ENCODE results near the gene MAS1.
"Not testable (repeated sequence)": the region's sequence is repeated elsewhere in the genome, so short reads cannot be mapped to it uniquely, and the experiment has no call there.

MAS1 gene

DNA sequence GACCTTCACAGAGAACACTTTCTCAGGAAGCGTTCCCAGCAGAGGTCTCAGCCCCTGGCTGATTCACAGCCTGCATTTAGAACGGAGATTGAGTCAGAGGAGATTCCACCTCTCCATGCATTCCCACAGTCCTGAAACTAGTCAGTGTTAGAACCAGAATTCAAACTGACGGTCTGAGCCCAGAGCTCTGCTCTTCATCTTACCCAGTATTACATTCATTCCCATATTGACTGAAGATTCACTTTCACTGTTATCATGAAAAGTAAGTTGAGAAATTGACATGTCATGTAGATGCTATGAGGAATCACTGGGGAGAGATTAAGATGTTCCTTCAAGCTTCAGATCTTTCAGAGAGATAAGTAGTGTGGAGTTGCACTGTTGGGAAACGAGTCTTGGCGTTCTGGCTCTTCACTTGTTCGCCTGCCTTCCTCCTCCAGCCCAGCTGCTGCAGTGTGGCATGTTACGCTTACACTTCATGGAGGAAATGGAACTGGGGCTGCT lies 28.3 kb downstream of the MAS1 start:
- no peak for FAIRE-seq

DNA sequence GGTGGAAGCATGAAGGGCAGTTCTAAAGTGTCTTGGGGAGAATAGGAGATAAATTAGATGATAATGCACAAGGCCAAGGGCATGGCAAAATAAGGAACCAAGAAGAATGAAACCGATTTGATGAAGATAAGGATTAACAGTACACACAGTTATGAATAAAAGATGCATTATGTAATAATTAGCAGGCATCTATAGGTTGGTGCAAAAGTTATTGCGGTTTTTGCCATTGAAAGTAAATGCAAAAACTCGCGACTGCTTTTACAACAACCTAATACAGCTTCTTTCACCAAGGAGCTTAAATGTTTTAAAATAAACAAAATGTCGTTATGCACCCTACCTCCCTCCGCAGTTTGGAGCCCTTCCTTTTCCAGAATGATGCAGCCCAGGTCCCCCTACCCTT lies 29.0 kb downstream of the MAS1 start:
- FAIRE-seq: no peak

DNA sequence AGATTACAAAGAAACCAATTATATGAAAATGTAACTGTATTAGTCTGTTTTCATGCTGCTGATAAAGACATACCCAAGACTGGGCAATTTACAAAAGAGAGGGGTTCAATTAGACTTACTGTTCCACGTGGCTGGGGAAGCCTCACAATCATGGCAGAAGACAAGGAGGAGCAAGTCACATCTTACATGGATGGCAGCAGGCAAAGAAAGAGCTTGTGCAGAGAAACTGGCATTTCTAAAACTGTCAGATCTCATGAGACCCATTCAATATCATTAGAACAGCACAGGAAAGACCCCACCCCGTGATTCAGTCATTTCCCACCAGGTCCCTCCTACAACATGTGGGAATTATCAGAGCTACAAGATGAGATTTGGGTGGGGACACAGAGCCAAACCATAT lies 33.4 kb downstream of the MAS1 start:
- not testable (repeated sequence) for FAIRE-seq

DNA sequence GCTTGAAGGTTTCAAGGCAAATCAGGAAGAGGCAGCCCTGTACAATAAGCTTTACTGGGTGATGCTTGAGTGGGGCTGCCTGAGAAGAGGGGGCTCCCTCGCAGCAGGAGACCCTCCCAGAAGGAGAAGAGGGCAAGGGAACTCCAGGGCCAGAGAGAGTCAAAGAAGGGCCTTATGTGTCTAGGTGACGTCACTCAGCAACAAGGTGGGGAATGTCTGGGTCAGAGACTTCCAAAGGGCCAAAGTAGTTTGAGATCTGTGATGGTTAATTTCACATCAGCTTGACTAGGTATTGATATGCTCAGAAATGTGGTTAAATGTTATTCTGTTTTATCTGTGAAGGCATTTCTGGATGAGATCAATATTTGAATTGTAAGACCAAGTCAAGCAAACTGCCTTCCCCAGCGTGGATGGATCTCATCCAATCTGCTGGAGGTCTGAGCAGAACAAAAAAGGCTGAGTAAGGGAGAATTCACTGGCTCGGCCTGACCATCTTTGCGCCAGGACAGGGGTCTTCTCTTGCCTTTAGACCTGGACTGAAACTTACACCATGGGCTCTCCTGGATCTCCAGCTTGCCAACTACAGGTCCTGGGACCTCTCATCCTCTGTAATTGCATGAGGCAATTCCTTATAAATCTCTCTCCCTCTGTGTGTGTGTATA lies 35.9 kb downstream of the MAS1 start:
- no peak for FAIRE-seq

DNA sequence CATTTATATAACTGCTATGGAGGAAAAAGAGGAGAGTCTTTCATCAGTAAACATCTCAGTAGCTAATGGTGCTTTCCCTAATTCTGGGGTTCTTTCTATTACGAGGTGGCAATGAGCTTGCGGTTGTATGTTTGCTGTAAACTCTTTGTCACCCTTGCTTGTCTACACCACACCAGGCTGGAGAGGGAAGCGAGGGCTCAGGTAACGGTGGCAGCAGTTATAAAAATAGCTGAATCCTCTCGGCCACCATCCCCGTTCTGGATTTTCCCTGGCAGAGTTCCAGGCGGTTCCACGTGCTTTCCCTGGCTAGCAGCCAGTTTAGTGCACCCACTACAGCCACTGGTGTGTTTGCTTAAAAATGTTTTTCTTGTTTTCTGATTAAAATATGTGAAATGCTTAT lies 39.0 kb downstream of the MAS1 start:
- no peak for FAIRE-seq

DNA sequence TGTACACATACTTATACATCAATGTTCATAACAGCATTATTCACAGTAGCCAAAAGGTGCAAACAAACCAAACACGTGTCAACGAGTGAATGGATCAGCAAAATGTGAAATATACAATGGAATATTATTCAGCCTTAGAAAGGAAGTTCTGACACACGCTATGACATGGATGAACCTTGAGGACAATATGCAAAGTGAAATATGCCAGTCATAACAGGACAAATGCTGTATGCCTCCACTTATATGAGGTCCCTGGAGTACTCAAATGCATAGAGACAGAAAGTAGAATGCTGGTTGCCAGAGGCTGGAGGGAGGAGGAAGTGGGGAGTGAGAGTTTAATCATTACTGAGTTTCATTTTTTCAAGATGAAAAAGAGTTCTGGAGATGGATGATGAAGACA lies 40.3 kb downstream of the MAS1 start:
- no peak for FAIRE-seq

DNA sequence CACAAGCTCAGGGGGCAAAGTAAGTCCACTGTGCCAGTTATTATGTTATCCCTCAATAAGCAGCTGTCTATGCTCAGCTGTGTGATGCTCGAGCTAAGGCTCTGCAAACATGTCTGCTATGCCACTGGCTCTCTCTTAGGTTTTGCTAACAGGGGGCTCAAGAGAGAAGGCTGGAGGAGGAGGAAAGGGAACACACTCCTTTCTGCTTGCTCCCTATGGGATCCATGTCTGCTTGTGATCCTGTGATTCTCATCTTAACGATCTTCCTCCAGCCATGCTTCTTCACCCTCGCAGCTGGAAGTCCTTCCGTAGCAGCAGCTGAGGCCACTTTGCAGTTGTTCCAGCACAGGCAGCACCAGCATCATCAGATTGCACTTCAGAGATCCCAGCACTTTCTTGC lies 41.1 kb downstream of the MAS1 start:
- no peak for FAIRE-seq

DNA sequence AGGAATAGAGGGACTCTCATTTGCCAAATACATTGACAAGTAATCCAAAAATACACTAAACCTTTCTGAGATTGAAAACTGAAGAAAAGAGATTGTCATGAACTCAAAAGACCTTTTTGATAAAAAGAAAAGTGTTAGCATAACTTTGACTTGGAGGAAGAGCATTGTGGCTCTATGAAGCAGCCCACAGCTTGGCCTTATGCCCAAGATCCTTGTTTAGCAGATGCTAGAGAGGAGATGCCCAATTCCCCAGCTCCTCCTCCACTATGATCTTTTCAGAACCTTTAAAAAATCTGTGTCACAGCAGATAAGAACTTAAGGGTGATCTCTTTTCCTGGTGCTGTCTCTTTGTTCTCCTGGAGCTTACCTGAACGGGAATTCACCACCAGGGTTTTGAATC lies 42.3 kb downstream of the MAS1 start:
- no peak for FAIRE-seq

DNA sequence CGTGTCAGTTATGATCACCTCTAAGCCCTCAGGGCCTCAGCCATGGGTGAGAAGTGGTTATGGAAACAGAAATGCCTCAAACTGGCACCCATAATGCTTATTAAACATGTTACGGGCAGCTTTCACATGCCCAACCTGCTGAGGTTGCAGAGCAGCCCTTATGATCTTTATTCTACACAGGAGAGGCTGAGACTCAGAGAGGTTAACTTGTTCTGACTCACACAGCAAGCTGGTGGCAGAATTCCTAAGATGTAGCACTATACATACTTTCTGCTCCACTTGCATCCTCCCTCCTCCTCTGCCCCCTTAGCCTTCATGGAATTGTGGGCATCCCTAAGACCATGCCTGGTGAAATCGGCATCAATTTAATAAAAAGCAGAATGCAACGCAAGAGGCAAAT lies 43.4 kb downstream of the MAS1 start:
- no peak for FAIRE-seq

DNA sequence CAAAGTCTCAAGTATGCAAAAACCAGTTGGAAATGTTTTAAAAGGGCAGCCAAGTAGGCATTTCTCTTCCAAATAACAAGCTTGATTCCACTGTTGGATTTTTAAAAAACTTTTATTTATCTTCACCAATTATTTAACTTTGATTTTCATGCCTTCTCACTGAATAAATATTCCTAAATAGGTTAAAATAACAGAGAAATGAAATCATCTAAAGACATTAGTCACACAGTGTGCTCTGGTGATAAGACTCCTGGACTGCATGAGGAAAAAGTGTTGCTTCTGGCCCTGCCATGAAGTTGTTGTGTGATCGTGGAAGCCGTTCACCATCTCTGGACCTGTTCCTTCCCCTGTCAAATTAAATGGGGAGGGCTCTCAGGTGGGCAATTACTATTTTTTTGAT lies 44.3 kb downstream of the MAS1 start:
- no peak for FAIRE-seq

DNA sequence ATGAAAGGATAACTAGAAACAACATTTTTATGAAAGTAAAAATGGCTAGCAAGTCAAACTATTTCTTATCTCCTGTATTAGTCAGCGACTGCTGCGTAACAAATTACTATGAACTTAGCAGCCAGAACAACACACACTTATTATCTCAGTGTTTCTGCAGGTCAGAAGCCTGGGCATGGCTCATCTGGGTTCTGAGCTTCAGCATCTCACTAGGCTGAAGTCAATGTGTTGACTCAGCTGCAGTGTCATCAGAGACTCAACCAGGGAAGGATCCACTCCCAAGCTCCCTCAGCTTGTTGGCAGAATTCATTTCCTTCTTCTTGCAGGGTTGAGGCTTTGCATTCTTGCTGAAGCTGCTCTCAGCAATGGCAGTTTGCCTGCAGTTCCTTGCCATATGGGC lies 44.8 kb downstream of the MAS1 start:
- FAIRE-seq: no peak

DNA sequence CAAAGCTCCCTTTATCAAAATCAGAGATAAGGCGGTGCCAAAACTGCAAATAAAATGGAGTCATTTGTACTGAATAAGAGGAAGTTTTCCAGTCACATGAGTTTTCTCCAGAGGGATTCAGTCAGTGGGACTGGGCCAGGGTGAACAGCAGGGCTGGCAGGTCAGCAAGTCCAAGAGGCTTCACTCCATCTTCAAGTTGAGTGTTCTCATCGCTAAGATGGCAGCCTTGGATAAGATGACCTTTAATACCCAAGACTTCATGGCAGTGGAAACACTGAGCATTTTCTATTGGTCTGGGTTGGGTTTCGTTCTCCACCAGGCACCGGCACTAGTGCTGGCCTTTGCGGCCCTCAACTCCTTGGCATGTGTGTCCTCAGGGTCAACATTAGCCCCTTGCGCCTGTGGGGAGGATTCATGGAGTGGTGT lies 48.8 kb downstream of the MAS1 start:
- FAIRE-seq: no peak
